NK-92 (cell line): Measurements from ENCODE around the gene TTC31.

ENCODE experiments used
- DNase-seq: peaks from one replicate; lab custom pipeline; 2025; ENCODE audit not compliant: unreplicated experiment; lab: John Stamatoyannopoulos, UW

Gene TTC31

GRCh38 chr2:74503506-74504475, 20.9 kb downstream of the TTC31 start:
- DNase-seq, result no peak

- DNase-seq, result no peak
These were observed 21.7 kb downstream of the TTC31 start for GRCh38 chr2:74504591-74504990.

DNA sequence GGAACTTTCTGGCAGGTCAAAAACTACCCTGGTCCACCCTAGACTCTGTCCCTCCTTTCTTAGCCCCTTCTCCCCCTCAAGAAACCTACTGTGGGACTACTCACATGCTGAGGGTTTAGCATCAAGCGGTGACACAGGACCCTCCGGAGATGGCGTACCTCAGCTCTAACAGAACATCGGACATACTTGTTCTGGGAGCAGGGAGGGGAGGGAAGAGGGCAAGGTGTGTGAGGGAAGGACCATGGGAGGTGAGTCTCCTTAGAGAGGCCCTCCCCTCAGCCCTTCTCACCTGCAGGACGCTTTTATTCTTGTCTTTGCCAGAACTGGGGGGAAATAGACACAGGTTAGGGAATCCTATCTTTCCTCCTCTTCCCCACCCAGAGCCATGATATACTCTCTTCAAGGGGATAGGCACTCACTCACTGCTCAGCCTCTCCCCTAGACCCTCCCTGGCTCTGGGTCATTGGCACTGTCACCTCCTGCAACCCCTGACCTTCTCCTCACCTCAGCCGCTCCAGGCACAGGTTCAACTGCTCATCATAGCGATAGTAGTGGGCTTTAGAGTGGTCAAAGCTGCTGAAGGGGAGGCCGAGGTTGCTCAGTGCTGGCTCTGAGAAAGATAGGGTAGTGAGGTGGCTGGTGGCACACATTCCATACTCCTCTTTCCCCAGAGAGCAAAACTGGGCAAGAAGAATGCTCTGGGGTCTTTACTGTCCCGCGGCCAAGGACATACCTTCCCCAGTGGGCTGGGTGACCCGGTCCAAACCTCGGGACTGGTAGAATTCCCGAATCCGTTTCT, 22.8 kb downstream of the TTC31 start:
- no peak for DNase-seq

DNA sequence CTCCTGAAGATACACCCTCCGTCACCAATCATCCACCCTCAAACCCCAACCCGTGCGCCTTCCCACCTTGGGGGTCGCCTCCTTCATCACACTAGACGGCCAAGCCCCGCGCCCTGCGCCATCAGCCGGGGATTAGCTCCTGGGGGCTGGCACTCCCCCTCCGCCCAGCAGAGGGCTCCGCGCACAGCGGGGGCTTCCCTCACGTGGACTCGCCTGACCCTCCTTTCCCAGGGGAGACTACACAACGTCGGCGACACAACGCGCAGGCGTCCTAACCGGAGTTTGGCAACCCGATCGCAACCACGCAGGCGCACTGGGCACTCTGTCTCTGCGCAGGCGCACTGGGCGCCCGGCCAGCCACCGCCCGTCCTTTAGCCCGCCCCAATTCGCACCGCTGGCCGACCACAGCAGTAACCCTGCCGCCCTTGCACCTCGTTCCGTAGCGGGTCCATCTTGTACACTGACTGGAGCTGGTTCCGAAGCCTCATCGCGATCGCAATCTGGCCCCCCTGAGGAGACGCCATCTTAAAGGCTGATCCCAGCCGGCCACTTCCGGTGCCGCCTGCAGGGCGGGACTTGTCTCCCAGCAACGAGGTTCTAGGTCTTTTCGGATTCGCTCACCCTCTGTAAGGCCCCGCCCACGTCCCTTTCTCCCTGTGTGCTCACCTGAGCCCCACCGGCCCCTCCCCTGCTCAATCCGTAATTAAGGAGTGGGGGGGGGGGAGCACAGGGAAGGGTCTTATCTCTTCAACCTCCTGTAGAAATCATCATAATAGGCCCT, 24.5 kb downstream of the TTC31 start, which contains the start of gene PCGF1:
Gene PCGF1 (minus strand): TSS at position 551 of the 781 bp plus-strand sequence. CDS start 27 bp downstream, at position 524.
- peak; percentile 80 for DNase-seq

- DNase-seq, result no peak
These were observed 25.1 kb downstream of the TTC31 start for GRCh38 chr2:74507926-74508520.

- no peak for DNase-seq
These were observed 27.4 kb downstream of the TTC31 start for GRCh38 chr2:74510272-74510671.

GRCh38 chr2:74511104-74511989, 28.5 kb downstream of the TTC31 start:
- no peak for DNase-seq

DNA sequence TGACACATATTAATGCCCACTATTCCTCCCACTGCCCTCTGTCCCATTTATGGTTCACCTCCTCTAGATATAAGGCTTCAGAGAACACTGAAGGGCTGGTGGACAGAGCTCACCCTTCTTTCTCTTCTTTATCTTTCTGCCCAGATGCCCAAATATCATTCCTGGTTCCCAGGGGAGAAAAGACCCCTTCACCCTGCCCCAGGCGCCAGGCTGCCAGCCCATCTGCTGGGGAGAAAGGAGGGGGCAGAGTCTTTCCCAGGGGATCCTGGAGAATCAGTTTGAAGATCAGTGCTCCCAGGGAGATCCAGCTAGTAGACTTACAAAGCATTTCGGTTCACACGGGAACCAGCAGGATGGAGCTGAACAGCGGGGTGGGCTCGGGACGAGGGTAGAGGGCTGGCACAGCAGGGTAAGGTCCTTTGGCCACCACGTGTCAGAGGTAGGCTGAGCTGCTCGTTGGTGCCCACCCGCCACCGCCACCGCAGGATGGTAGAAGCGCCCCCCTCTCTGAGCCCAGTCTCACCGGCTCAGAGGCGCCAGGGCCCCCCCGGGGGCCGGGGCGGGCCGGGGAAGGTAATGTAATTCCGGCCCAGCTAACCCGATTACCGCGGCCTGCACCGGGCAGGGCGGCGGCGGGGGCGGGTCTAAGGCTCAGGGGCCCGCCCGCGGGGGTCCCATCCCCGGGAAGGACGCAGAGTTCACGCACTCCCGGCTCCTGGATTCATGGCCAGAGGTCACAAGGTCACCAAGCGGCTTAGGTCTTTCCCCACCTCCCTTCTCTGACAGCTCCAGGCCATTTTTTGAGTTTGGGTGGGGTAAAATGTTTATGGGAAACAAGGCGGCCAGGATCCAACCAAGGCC, 30.1 kb downstream of the TTC31 start:
- DNase-seq, result no peak

DNA sequence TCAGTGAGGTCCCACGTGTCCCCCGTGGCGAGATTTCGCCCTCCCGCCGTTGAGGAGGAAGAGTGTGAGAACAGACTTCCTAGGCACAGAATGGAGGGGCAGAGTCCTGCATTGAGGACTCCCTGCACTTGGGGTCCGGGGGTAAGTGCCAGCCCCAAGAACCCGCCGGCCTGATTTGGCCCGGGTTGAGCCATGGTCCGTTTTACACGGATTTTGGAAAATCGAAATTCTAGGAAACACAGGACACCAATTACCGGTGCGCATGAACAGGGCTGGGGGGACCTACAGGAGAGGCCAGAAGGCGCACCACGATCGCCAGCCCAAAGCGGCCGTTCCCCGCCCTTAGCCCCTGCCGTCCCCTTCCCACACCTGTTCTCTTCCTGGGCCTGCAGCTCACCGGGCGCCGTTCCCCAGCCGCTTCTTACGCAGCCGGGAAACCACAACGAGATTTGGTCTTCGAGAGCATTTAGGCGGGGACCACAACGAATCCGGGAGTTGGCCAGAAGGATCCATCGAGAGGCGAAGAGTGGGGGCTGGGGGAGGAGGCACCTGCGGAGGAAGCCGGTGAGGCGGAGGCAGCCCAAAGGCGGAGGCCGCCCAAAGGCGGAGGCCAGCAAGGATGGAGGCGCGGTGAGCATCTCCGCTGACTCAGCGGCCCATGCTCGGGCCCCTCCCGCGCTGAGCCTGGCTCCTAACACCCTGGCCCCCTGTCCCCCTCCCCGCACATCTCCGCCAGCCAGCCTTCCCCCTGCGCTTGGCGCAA, 30.9 kb downstream of the TTC31 start:
- no peak for DNase-seq

GRCh38 chr2:74514368-74515270, 31.7 kb downstream of the TTC31 start, which contains the start of gene TLX2:
Gene TLX2, plus strand, starts transcription at chr2:74514450. Its CDS starts 357 bp downstream, at chr2:74514807.
- DNase-seq, result no peak

DNA sequence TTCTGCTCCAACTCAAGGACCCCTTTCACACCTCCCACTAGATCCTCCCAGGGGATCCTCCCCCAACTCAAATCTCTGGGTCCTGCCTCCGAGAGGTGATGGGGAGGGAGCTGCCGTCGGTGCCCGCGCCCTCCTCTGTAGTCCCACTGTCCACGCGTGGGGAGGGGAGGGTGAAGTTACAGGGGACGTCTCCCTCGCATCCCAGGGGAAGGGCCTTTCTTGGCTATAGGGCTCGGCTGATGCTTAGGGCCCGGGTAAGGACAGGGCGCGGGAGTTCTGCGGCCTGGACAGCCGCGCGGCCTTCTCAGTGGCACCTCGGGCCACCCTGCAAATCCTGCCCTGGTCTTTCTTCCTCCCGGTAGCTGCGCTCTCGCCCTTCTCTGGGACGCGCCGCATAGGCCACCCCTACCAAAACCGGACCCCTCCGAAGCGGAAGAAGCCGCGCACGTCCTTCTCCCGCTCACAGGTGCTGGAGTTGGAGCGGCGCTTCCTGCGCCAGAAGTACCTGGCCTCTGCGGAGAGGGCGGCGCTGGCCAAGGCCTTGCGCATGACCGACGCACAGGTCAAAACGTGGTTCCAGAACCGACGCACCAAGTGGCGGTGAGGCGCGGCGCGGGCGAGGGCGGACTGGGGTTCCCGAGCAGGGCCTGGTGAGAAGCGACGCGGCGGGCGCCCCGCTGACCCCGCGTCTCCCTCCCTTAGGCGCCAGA, 32.5 kb downstream of the TTC31 start:
- no peak for DNase-seq

GRCh38 chr2:74515981-74516633, 33.2 kb downstream of the TTC31 start:
- DNase-seq, result no peak

GRCh38 chr2:74516650-74517049, 33.8 kb downstream of the TTC31 start:
- no peak for DNase-seq

- DNase-seq, result no peak
These were observed 39.6 kb downstream of the TTC31 start for GRCh38 chr2:74522516-74522915.

- DNase-seq, result no peak
These were observed 41.1 kb downstream of the TTC31 start for GRCh38 chr2:74524005-74524404.
